Transverse colon (tissue), 4 donors: ENCODE results near the gene TRIM25. TPM values are rescaled to one million over a fixed set of nuclear protein-coding genes. Genes with fewer than 3 reads are reported as not detected.
"Not testable (repeated sequence)": the region's sequence is repeated elsewhere in the genome, so short reads cannot be mapped to it uniquely, and the experiment has no call there.

Experiments used
- DNase-seq: peaks from one replicate; pipeline ENCODE4 v3.0.0-alpha.2; 2019
- H3K27ac ChIP-seq, 4 donors: fragments of 200-600 bp; sonication (generic); 2 replicates each; pipeline ENCODE4 v1.5.1; 2016 to 2018; ENCODE audit warnings: inconsistent platforms in 4 of 4
- H3K27me3 ChIP-seq: fragments of 200-600 bp; sonication (generic); 2 replicates; pipeline ENCODE4 v1.5.1; 2017; ENCODE audit warnings: inconsistent platforms
- H3K36me3 ChIP-seq, 4 donors: fragments of 200-600 bp; sonication (generic); 2 replicates each; pipeline ENCODE4 v1.5.1; 2017 to 2019; ENCODE audit warnings: inconsistent platforms in 4 of 4
- H3K4me1 ChIP-seq, 4 donors: fragments of 200-600 bp; sonication (generic); 2 replicates each; pipeline ENCODE4 v1.5.1; 2017 to 2020; ENCODE audit warnings: inconsistent platforms in 4 of 4
- H3K4me3 ChIP-seq, 4 donors: fragments of 200-600 bp; sonication (generic); 1 replicate in 1 of 4; 2 replicates in 3 of 4; pipeline versions ENCODE4 v1.5.1 to v1.6.1; 2017 to 2019; ENCODE audit warnings: inconsistent platforms in 4 of 4
- H3K9me3 ChIP-seq, 2 donors: fragments of 200-600 bp; sonication (generic); 2 replicates each; pipeline ENCODE4 v1.5.1; 2017 to 2019; ENCODE audit warnings: inconsistent platforms in 2 of 2
- EP300 ChIP-seq: sonication (generic); formaldehyde crosslinking; IDR thresholded peaks from one replicate; pipeline ENCODE4 v1.6.1; 2017; ENCODE audit warnings: antibody characterized with exemption, low read depth
- POLR2A ChIP-seq: fragments of 450-650 bp; IDR thresholded peaks from one replicate; pipeline ENCODE4 v1.6.1; 2016; ENCODE audit warnings: antibody characterized with exemption, mild to moderate bottlenecking, moderate library complexity
- POLR2AphosphoS5 ChIP-seq, 3 donors: sonication (generic); formaldehyde crosslinking; IDR thresholded peaks; one replicate each; pipeline ENCODE4 v1.6.1; 2016; ENCODE audit warnings: antibody characterized with exemption in 3 of 3
- WGBS, 2 donors: methylation state at CpG; one replicate each; pipeline ENCODE4 v1.1.5; 2018; ENCODE audit warnings: low coverage in 1 of 2; 5-methylcytosine and 5-hydroxymethylcytosine counted together
- in situ Hi-C, 4 donors: fragments of 200-750 bp; cut with MboI; loops; one replicate each; pipeline versions ENCODE4 v1.15.0 to v1.15.1; 2017; ENCODE audit warnings: low sequenced_read_pairs in 3 of 4, low pct_ligation_motif_present in 1 of 4, low pct_unique_long_range_greater_than_20kb in 1 of 4
- intact Hi-C: fragments of 100-400 bp; cut with DNase I; formaldehyde crosslinking; loops from one replicate; pipeline ENCODE4 v1.15.1; 2023; ENCODE audit warnings: low total_unique reads
- total RNA-seq, 4 donors: library from RNA; depleted of rRNA; stranded (reverse); fragments of >200 nt; gene quantifications; one replicate each; pipeline ENCODE4 v1.1.0, GENCODE V29; 2016
- TF ChIP-seq, protein P1 (sequence below), 5 experiments: fragments of 200-600 bp in 3 of 5; fragments of 450-650 bp in 2 of 5; sonication (generic) in 3 of 5; IDR thresholded peaks; 1 replicate in 2 of 5; 2 replicates in 3 of 5; pipeline ENCODE4 v1.5.1; 2016 to 2017; ENCODE audit warnings: antibody characterized with exemption in 5 of 5, inconsistent platforms in 3 of 5, mild to moderate bottlenecking in 2 of 5, moderate library complexity in 1 of 5

TRIM25 gene
- total RNA-seq, 4 donors from 2014 or later: 67.5 to 251 (median 97.7) TPM

DNA sequence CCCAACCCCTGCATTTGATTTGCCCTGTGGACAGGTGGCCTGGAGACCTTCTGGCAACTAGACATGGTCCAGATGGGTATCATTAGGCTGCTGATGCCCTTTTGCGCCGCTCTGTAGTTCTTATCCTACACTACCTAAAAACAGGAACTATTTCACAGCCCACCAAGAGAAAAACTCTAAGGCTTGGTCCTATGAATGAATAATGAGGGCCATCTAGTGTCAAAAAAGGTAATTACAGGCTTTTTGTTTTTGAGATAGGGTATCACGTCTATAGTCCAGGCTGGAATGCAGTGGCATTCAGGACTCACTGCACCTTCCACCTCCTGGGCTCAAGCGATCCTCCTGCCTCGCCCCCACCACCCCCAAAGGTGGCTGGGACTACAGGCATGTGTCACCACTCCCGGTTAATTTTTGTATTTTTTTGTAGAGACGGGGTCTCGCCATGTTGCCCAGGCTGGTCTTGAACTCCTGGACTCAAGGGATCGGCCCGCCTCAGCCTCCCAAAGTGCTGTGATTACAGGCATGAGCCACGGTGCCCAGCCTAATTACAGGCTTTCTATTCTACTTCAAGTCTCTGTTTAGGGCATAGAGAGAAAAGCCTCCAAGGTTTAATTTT is 26.1 kb upstream of the TRIM25 start:
- H3K27ac ChIP-seq: no peak overlapping the region
- intact Hi-C loops: loop anchor here (5.0 kb wide), 2 partner anchors 48 to 123 kb away; no protein-coding TSS in a partner anchor
- H3K4me1 ChIP-seq: no peaks in the 10 kb centered on the region
- no peak overlapping the region for H3K4me3 ChIP-seq
- in situ Hi-C loops: loop anchor here (5.0 to 25.0 kb wide), 3 partner anchors 113 to 128 kb away; no protein-coding TSS in a partner anchor
- 20 to 56% methylated on average over 2 to 11 of the region's 11 CpGs for WGBS, 2 donors
- DNase-seq: no peak
- H3K9me3 ChIP-seq: no peaks in the 10 kb centered on the region
- H3K27me3 ChIP-seq: no peaks in the 10 kb centered on the region
- TF ChIP-seq POLR2A: no peak
- TF ChIP-seq EP300: no peak
- TF ChIP-seq, protein P1, sequence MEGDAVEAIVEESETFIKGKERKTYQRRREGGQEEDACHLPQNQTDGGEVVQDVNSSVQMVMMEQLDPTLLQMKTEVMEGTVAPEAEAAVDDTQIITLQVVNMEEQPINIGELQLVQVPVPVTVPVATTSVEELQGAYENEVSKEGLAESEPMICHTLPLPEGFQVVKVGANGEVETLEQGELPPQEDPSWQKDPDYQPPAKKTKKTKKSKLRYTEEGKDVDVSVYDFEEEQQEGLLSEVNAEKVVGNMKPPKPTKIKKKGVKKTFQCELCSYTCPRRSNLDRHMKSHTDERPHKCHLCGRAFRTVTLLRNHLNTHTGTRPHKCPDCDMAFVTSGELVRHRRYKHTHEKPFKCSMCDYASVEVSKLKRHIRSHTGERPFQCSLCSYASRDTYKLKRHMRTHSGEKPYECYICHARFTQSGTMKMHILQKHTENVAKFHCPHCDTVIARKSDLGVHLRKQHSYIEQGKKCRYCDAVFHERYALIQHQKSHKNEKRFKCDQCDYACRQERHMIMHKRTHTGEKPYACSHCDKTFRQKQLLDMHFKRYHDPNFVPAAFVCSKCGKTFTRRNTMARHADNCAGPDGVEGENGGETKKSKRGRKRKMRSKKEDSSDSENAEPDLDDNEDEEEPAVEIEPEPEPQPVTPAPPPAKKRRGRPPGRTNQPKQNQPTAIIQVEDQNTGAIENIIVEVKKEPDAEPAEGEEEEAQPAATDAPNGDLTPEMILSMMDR (IDR thresholded peaks at IDR 0.05): peak; percentile 66 to 78 (median 74)
- peaks cover 0 to 44% (median 20%) of the 10 kb centered on the region in 4 donors for H3K36me3 ChIP-seq

GRCh38 chr17:56938206-56938605 is 24.4 kb upstream of the TRIM25 start:
- H3K27ac ChIP-seq, H3K4me1 ChIP-seq, DNase-seq, H3K4me3 ChIP-seq, H3K27me3 ChIP-seq, H3K9me3 ChIP-seq, intact Hi-C loops: not testable (repeated sequence)
- 78 to 87% methylated on average over 5 of the region's 5 CpGs for WGBS, 2 donors
- in situ Hi-C loops: loop anchor here in 2 of 4 donors (5.0 to 25.0 kb wide), 2 partner anchors 111 to 126 kb away; no protein-coding TSS in a partner anchor
- H3K36me3 ChIP-seq: peaks cover 0 to 36% (median 15%) of the 10 kb centered on the region in 4 donors

DNA sequence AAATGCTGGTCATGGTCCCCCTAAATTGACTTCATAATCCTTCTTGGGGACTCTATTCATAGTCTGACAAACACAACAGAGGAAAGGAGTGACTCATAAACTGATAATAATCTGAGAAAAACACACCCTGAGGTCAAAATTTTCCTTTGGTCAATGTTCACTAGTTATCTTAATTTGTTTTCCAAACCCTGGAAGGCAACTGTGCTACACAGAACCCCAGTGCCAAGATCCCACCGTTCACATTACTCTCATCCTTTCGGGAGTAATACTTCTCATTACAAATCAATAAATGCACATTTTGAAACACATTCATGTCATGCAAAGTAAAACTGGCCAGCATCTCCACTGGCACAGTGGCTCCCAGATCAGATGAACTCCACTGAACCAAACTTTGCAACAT is 23.8 kb upstream of the TRIM25 start:
- H3K4me1 ChIP-seq: no peaks in the 10 kb centered on the region
- no peak overlapping the region for H3K4me3 ChIP-seq
- H3K9me3 ChIP-seq: no peaks in the 10 kb centered on the region
- TF ChIP-seq POLR2AphosphoS5 (IDR thresholded peaks at IDR 0.05): no peak
- TF ChIP-seq EP300: no peak
- TF ChIP-seq, protein P1 (IDR thresholded peaks at IDR 0.05): no peak
- no peak for TF ChIP-seq POLR2A
- no peak for DNase-seq
- H3K27ac ChIP-seq: no peak overlapping the region
- intact Hi-C loops: no loop called here
- H3K27me3 ChIP-seq: no peaks in the 10 kb centered on the region
- 84 to 100% methylated on average over 1 to 2 of the region's 2 CpGs for WGBS, 2 donors
- peaks cover 0 to 36% (median 15%) of the 10 kb centered on the region in 4 donors for H3K36me3 ChIP-seq
- in situ Hi-C loops: loop anchor here in 2 of 4 donors (5.0 to 25.0 kb wide), 2 partner anchors 110 to 125 kb away; no protein-coding TSS in a partner anchor

DNA sequence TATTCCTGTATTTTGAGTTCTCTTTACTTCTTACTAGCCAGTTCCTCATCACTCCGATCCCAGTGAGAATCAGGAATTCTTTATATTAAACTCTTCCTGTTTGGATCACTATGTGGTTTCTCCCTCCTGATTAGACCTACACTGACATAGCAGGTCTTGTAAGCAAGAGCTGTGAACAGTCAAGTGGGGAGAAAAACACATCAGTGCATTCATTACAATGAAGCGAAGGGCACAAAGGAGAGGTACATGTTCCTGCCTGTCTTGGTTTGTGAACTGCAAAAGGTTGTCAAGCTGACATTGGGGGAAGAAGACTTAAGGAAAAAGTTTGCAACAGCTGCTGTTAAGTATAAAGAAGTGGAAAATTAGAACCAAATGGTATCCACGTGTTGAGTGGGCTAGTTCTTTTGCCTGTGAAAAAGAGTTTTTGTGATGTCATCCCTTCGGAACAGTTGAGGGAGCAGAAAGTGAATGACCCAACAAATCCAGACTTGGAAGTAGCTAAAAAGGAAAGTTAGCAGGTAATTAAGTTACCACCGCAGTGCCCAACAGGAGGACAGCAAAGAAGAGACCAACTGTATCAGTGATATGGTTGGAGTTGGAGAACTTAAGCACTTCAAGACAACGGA is 23.0 kb upstream of the TRIM25 start:
- H3K27me3 ChIP-seq: no peaks in the 10 kb centered on the region
- TF ChIP-seq EP300: no peak
- no peak for TF ChIP-seq POLR2AphosphoS5 (IDR thresholded peaks at IDR 0.05)
- TF ChIP-seq, protein P1 (IDR thresholded peaks at IDR 0.05): no peak
- TF ChIP-seq POLR2A: no peak
- intact Hi-C loops (no loop called here), in situ Hi-C loops (loop anchor here in 2 of 4 donors (5.0 to 25.0 kb wide), 2 partner anchors 110 to 125 kb away; no protein-coding TSS in a partner anchor)
- no peaks in the 10 kb centered on the region for H3K4me1 ChIP-seq
- peaks cover 0 to 32% (median 13%) of the 10 kb centered on the region in 4 donors for H3K36me3 ChIP-seq
- WGBS, 2 donors: 78 to 85% methylated on average over 4 to 6 of the region's 6 CpGs
- no peaks in the 10 kb centered on the region for H3K9me3 ChIP-seq
- no peak overlapping the region for H3K4me3 ChIP-seq
- no peak overlapping the region for H3K27ac ChIP-seq
- no peak for DNase-seq
